Motor neuron (in vitro differentiated cells): Measurements from ENCODE around the gene MX2. TPM values are rescaled to one million over a fixed set of nuclear protein-coding genes. Genes with fewer than 3 reads are reported as not detected.

ENCODE experiments used
- ATAC-seq, 8 experiments: fragments of 200-7000 bp; cut with Tn5 transposase; replicated peaks in 6 of 8; 2 replicates each; pipeline ENCODE4 v1.8.0; 2021; ENCODE audit warnings: mild to moderate bottlenecking in 8 of 8, moderate library complexity in 8 of 8
- H3K27ac ChIP-seq, 2 donors: fragments of 250-450 bp; sonication (Bioruptor Pico); 2 replicates each; pipeline ENCODE4 v1.9.0; 2021; ENCODE audit warnings: antibody characterized with exemption in 2 of 2, mild to moderate bottlenecking in 2 of 2, moderate library complexity in 1 of 2
- H3K4me1 ChIP-seq, 2 donors: fragments of 250-450 bp; sonication (Bioruptor Pico); replicated peaks in 1 of 2; 2 replicates each; pipeline ENCODE4 v1.6.1; 2021; ENCODE audit warnings: antibody characterized with exemption in 2 of 2, mild to moderate bottlenecking in 2 of 2, moderate library complexity in 1 of 2
- H3K4me3 ChIP-seq, 5 donors: fragments of 250-450 bp; sonication (Bioruptor Pico); 2 replicates each; pipeline ENCODE4 v1.9.0; 2021; ENCODE audit warnings: antibody characterized with exemption in 5 of 5, mild to moderate bottlenecking in 5 of 5, moderate library complexity in 4 of 5
- WGBS, 10 experiments: fragments of 450-650 bp; shearing (Covaris generic); methylation state at CpG; one replicate each; pipeline ENCODE4 v1.0.0; 2022; 5-methylcytosine and 5-hydroxymethylcytosine counted together
- in situ Hi-C, 9 experiments: fragments of 400-800 bp; cut with MboI; loops; one replicate each; pipeline ENCODE4 v1.15.0; 2021; ENCODE audit warnings: low sequenced_read_pairs in 9 of 9, low pct_unique_long_range_greater_than_20kb in 2 of 9; ENCODE audit not compliant: unreplicated experiment in 9 of 9
- total RNA-seq, 8 experiments: library from RNA; unstranded; fragments of 300-600 nt; gene quantifications; 2 replicates each; pipeline versions ENCODE4 v1.2.3 to v1.2.4, GENCODE V29; 2022

Gene MX2
- total RNA-seq, 8 experiments from 2014 or later, result 0.16 to 10.1 (median 1.3) TPM

DNA sequence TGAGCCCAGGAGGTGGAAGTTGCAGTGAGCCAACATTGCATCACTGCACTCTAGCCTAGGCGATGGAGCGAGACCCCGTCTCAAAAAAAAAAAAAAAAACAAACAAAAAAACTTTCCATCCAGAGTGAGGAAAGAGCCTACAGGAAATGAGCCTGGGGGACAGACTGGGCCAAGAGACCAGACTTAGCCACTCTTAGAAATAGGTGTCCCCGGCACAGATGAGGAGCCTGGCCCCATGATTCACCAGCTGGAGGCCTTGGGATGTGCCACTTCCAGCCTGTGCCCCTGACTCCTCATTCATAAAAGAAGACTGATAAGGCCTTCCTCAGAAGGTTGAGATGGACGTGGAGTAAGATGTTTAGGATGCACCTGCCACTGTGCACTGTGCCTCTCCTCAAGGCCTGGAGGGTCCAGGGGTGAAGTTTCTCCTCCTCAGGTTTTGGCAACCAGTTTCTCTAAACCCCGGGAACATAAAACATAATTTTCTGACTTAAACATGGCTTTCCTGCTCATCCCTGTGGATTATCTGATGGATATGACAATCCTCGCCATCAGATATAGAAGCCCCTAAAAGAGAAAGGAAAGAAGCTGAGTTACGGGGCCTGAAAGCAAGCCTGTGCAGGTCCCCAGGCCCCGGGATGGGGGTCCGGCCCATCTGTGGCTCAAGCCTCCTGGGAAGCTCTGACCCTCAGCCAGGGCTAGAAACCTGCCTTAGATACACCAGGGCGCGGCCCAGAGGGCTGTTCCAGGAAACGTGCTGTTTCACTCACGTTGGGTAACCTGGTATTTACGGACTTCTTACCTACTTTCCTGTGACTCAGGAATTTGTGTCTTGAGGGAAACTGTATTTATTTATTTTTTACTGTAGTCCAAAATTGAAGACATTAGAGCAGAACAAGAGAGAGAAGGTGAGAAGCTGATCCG is 90.2 kb downstream of the MX2 start:
- Histone ChIP-seq H3K4me1 (no peaks in the 10 kb centered on the region), H3K27ac (no peak overlapping the region), H3K4me3 (no peak overlapping the region)
- WGBS, 10 experiments, result 47 to 97% (median 89%) methylated on average over 2 to 8 of the region's 16 CpGs
- no peak for ATAC-seq
- in situ Hi-C loops, result loop anchor here in 1 of 9 experiments (25.0 kb wide), 1 partner anchor 165 kb away; no protein-coding TSS in a partner anchor

DNA sequence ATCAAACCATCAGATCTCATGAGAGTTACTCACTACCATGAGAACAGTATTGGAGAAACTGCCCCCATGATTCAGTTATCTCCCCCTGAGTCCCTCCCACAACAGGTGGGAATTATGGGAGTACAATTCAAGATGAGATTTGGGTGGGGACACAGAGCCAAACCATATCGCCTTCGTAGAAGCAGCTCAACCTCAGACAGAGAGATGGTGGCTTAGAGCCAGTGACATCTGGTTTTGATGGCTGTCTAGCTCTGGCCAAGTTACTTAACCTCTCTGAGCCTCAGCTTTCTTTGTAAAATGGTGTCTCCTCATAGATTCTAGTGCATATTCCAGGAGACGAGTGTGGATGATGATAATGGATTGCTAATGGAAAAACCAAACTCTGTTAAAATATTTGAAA is 91.4 kb downstream of the MX2 start:
- no peak overlapping the region for H3K27ac ChIP-seq
- no peak overlapping the region for H3K4me3 ChIP-seq
- in situ Hi-C loops, result loop anchor here in 1 of 9 experiments (25.0 kb wide), 1 partner anchor 166 kb away; no protein-coding TSS in a partner anchor
- H3K4me1 ChIP-seq, result no peaks in the 10 kb centered on the region
- no peak for ATAC-seq
- 13 to 100% (median 80%) methylated on average over 1 to 3 of the region's 3 CpGs; no CpG with 5 or more reads in 3 of the 10 experiments for WGBS, 10 experiments

DNA sequence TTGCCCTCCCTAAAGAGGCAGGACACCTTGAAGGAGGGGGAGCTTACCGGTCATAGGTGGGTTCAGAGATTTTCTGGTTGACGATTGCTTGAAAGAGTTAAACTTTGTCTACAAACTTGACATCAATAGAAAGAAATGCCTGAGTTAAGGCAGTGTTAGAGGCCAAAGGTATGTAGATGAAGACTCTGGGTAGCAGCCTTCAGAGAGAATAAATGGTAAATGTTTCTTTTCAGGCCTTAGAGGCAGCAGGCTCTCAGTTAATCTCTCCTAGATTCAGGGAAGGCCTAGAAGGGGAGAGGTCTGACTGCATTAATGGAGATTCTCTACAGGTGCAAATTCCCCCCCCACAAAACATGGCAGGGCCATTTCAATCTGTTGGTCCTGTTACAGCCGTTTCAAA is 91.9 kb downstream of the MX2 start:
- H3K27ac ChIP-seq, result no peak overlapping the region
- in situ Hi-C loops, result loop anchor here in 1 of 9 experiments (25.0 kb wide), 1 partner anchor 166 kb away; no protein-coding TSS in a partner anchor
- no peak for ATAC-seq
- 20 to 100% (median 83%) methylated on average over 1 to 3 of the region's 3 CpGs; no CpG with 5 or more reads in 3 of the 10 experiments for WGBS, 10 experiments
- H3K4me1 ChIP-seq, result no peaks in the 10 kb centered on the region
- H3K4me3 ChIP-seq, result no peak overlapping the region

DNA sequence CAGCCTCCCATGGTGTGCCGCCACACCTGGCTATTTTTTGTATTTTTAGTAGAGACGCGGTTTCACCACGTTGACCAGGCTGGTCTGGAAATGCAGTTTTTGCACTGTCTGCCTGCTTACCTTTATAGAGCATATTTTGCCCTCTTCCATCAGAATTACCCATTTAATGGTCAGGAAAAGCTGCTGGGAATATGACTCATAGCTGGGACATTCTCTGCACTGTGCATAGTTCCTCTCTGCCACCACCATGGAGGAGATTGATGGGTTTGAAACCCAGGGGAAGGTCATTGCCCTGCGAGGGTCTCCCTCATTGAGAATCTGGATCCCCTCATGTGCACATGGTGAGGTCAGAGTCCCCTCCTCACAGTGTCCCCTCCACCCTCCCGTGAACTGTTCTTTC is 96.3 kb downstream of the MX2 start:
- peak in 3 of 8 experiments; percentile 15 to 32 (median 26) for ATAC-seq
- Histone ChIP-seq H3K4me3 (no peak overlapping the region), H3K27ac (no peak overlapping the region), H3K4me1 (no peaks in the 10 kb centered on the region)
- in situ Hi-C loops, result loop anchor here in 1 of 9 experiments (25.0 kb wide), 1 partner anchor 171 kb away; no protein-coding TSS in a partner anchor
- WGBS, 10 experiments, result 56 to 90% (median 63%) methylated on average over 1 to 4 of the region's 6 CpGs; no CpG with 5 or more reads in 5 of the 10 experiments

DNA sequence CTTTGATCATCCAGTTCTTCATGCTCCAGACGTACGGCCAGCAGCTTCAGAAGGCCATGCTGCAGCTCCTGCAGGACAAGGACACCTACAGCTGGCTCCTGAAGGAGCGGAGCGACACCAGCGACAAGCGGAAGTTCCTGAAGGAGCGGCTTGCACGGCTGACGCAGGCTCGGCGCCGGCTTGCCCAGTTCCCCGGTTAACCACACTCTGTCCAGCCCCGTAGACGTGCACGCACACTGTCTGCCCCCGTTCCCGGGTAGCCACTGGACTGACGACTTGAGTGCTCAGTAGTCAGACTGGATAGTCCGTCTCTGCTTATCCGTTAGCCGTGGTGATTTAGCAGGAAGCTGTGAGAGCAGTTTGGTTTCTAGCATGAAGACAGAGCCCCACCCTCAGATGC is 96.7 kb downstream of the MX2 start:
- H3K27ac ChIP-seq, result no peak overlapping the region
- H3K4me3 ChIP-seq, result no peak overlapping the region
- 75 to 90% (median 86%) methylated on average over 2 to 10 of the region's 22 CpGs; no CpG with 5 or more reads in 4 of the 10 experiments for WGBS, 10 experiments
- no peaks in the 10 kb centered on the region for H3K4me1 ChIP-seq
- in situ Hi-C loops, result loop anchor here in 1 of 9 experiments (25.0 kb wide), 1 partner anchor 171 kb away; no protein-coding TSS in a partner anchor
- ATAC-seq, result peak in 2 of 8 experiments; percentile 12 to 20

Other genes with a start within 250 kb of the MX2 start
- gene BACE2, start 193.9 kb upstream of the MX2 start, total RNA-seq, result 10 to 100 TPM in 3 of 8 experiments, 1 to 10 TPM in 5; 1.4 to 48.4 (median 4.3) TPM
- gene FAM3B, start 45.2 kb upstream of the MX2 start, total RNA-seq, result under 1 TPM in 4 of 8 experiments, not detected in 4; 0.11 to 0.28 (median 0.17) TPM
- gene MX1, start 64.2 kb downstream of the MX2 start, total RNA-seq, result 100 to 1,000 TPM in 1 of 8 experiments, 10 to 100 TPM in 2, 1 to 10 TPM in 4, under 1 TPM in 1; 0.49 to 162 (median 2.5) TPM
- under 1 TPM in 5 of 8 experiments, not detected in 3; 0.23 to 0.87 (median 0.36) TPM for gene TMPRSS2, start 146.1 kb downstream of the MX2 start, total RNA-seq